RPMI8226 (cell line): ENCODE results near the gene MZF1.
A peak's percentile ranks its signal among the peaks of the same experiment; 100 is the strongest.
"Not testable (repeated sequence)": the region's sequence is repeated elsewhere in the genome, so short reads cannot be mapped to it uniquely, and the experiment has no call there.

Experiments used
- DNase-seq: peaks from one replicate; pipeline ENCODE4 v3.0.0-alpha.2; 2015

Gene MZF1

GRCh38 chr19:58554494-58555368 lies 18.4 kb downstream of the MZF1 start, which contains the start of gene CHMP2A:
TSS of gene CHMP2A (minus strand) at chr19:58555105. CDS start at chr19:58554212, 893 bp downstream.
- peak; percentile 97 for DNase-seq

DNA sequence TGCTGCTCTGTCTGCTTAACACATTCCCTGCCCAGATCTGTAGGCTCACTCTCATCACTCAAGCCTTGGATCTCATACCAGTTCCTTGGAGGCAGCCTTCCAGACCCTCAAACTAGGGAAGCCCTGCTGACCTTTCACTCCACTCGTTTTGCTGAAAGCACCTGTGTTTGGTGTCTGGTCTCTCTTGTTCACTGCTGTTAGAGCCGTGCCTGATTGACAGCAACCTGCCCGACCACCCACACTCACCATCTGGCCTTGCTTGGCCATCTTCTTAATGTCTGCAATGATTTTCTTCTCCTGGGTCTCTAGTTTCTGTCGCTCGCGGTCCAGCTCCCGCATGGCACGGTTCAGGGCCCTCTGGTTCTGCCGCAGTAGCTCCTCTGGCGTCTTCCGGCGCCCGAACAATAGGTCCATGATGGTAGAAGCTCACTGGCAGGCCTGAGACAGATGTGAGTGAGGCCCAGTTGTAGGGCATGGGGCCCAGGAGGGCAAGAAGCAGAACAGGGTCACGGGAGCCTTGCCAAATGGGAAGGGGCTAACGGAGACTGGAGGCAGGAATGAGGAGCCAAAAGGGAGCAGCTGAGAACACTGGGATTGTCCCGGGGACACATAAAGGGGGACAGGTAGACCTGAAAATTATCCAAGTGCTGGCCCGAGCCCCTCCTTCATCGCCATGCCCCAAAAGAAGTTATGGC lies 19.2 kb downstream of the MZF1 start:
- DNase-seq: no peak

DNA sequence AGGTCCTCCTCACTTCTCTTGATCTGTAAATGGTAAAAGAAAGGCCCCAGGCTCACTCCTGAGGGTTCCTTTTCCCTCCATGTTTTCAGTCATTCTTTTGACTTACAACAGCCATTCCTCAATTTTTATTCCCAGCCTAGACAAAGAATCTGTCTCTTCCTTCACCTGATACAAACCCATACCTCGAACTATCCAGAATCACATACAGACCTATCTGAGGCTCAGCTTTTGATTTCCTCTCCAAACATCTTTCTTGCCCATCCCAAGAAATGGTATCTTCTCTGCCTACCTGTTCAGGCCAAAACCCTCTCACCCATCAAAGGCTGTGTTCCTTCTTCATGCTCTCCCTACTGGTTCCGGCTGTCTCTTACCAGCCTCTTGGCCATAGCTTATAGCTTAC lies 20.5 kb downstream of the MZF1 start:
- DNase-seq: no peak

GRCh38 chr19:58551577-58552471 lies 21.3 kb downstream of the MZF1 start:
- DNase-seq: no peak

DNA sequence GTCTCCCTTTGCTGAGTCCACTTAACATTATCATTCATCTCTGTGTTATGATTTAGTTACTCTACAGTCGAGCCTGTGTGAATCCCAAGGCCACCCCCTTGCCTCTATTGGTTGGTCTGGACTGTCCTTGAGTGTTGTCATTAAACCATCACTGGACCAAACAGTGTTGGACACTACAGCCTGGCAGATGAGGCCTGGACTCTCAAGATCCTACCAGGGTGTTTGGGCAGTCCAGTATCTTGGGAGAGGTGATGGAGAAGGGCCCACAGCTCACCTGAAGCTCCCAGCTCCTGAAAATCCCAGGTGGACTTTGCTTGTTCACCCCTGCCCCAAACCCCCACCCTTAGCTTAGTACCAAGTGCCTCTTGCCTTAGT lies 22.0 kb downstream of the MZF1 start:
- no peak for DNase-seq

GRCh38 chr19:58550362-58551122 lies 22.6 kb downstream of the MZF1 start:
- DNase-seq: no peak

- no peak for DNase-seq
These were observed 23.3 kb downstream of the MZF1 start for GRCh38 chr19:58549664-58550361.

DNA sequence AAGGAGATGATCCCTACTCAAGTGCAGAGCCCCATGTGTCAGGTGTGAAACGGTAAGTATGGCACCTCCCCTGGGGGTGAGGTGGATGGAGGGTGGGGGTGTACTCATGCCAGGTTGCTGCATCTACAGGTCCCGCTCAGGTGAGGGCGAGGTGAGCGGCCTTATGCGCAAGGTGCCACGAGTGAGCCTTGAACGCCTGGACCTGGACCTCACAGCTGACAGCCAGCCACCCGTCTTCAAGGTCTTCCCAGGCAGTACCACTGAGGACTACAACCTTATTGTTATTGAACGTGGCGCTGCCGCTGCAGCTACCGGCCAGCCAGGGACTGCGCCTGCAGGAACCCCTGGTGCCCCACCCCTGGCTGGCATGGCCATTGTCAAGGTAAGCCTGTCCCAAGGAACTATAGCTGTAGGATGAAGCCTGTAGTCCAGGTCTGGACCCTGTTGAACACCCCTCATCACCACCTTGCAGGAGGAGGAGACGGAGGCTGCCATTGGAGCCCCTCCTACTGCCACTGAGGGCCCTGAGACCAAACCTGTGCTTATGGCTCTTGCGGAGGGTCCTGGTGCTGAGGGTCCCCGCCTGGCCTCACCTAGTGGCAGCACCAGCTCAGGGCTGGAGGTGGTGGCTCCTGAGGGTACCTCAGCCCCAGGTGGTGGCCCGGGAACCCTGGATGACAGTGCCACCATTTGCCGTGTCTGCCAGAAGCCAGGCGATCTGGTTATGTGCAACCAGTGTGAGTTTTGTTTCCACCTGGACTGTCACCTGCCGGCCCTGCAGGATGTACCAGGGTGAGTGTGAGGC lies 24.1 kb downstream of the MZF1 start:
- no peak for DNase-seq

DNA sequence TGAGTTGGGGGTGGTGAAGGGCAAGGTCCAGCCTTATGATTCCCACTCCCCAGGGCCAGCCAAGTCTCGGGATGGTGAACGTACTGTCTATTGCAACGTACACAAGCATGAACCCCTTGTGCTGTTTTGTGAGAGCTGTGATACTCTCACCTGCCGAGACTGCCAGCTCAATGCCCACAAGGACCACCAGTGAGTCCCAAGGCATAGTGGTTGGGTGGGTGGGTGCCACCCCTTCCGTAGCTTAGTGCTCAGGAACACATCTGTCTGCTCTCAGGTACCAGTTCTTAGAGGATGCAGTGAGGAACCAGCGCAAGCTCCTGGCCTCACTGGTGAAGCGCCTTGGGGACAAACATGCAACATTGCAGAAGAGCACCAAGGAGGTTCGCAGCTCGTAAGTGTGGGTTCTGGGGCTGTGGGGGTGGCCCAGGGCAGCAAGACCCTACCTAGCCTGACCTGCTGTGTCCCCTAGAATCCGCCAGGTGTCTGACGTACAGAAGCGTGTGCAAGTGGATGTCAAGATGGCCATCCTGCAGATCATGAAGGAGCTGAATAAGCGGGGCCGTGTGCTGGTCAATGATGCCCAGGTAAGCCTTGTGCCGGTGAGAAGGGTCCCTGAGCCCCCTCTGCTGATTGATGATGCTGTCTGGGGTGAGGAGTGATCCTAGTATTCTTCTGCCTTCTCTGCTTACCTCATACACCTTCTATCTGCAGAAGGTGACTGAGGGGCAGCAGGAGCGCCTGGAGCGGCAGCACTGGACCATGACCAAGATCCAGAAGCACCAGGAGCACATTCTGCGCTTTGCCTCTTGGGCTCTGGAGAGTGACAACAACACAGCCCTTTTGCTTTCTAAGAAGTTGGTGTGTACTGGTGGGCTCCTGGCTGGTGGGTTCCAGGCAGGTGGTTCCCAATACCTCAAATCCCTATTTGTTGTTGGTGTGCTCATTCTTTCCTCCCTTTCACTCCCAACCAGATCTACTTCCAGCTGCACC lies 25.5 kb downstream of the MZF1 start:
- DNase-seq: no peak

DNA sequence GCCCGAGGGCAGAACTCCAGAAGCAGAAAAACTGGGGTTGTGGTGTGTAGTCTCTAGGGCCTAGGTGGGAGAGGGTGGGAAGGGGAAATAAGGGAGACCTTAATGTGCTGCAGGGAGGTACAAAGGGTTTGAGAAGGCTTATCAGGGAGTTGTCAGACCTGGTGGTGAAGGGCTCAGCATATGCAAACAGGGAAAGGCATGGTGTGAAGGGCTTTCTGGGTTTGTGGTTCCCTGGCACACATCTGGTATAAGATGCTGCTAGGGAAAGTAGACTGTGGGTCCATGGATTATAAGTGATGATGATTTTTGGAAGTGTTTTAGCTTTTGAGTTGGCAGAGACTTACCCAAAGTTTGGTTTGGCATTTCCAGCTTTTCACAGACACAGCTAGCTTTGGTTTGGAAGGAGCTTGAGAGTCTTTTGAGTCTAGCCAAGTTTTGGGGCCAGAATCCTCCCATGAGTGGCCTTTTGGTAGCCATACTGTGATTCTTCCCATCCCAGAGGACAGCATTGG lies 27.1 kb downstream of the MZF1 start:
- DNase-seq: no peak

- no peak for DNase-seq
These were observed 27.7 kb downstream of the MZF1 start for GRCh38 chr19:58545286-58546018.

GRCh38 chr19:58544591-58545285 lies 28.4 kb downstream of the MZF1 start:
- DNase-seq: peak; percentile 75

DNA sequence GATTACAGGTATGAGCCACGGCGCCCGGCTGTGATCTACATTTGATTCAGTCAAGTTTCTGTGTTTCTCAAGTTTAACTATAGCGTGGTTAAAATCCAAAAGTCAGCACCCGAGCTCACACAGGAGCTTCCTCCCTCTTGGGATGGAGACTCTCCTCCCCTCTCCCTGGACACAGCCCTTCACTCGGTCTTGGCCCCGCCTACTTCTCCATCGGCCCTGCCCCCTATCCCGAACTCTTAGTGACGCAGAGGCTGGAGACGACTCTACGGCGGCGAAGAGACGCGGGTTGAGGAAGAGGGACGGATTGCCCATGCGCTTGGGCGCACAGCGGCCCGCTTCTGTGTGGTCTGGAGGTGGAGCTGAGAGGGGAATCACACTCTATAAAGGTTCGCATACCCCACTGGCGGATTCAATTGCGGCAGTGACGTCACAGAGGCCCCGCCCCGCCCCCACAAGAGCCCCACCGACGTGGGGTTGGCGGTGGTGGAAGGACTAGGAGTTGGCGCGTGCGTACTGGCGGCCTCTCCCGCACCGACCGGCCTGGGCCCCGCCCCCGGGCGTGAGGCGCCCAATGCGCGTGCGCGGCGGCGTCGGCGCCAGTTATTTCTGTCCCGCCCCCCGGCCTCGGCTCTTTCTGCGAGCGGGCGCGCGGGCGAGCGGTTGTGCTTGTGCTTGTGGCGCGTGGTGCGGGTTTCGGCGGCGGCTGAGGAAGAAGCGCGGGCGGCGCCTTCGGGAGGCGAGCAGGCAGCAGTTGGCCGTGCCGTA lies 29.1 kb downstream of the MZF1 start, which contains the start of gene TRIM28:
TRIM28 (plus strand) TSS at position 239 of the 765 bp plus-strand sequence. CDS start 694 bp downstream, outside the sequence.
- peak; percentile 97 for DNase-seq

GRCh38 chr19:58542641-58543372 lies 30.3 kb downstream of the MZF1 start:
- DNase-seq: not testable (repeated sequence)

GRCh38 chr19:58539169-58539559 lies 34.0 kb downstream of the MZF1 start:
- DNase-seq: not testable (repeated sequence)
